SKM-1 (cell line): ENCODE data around the gene ESYT1.
A peak's percentile ranks its signal among the peaks of the same experiment; 100 is the strongest.
"Not testable (repeated sequence)": the region's sequence is repeated elsewhere in the genome, so short reads cannot be mapped to it uniquely, and the experiment has no call there.

Experiments used
- DNase-seq: peaks from one replicate; lab custom pipeline; 2025; ENCODE audit not compliant: unreplicated experiment; lab: John Stamatoyannopoulos, UW

ESYT1 gene

GRCh38 chr12:56155256-56155845 is 27.3 kb downstream of the ESYT1 start:
- DNase-seq: no peak

- DNase-seq: not testable (repeated sequence)
Measured at GRCh38 chr12:56156464-56157200, 28.6 kb downstream of the ESYT1 start.

- peak; percentile 50 for DNase-seq
Measured at GRCh38 chr12:56157201-56158028, 29.3 kb downstream of the ESYT1 start.

GRCh38 chr12:56158029-56158925 is 30.2 kb downstream of the ESYT1 start, which contains the start of gene MYL6:
Gene MYL6, plus strand, starts transcription at chr12:56158359. Its CDS starts 43 bp downstream, at chr12:56158402.
- peak; percentile 69 for DNase-seq

- no peak for DNase-seq
Measured at GRCh38 chr12:56158926-56159461, 30.9 kb downstream of the ESYT1 start.

DNA sequence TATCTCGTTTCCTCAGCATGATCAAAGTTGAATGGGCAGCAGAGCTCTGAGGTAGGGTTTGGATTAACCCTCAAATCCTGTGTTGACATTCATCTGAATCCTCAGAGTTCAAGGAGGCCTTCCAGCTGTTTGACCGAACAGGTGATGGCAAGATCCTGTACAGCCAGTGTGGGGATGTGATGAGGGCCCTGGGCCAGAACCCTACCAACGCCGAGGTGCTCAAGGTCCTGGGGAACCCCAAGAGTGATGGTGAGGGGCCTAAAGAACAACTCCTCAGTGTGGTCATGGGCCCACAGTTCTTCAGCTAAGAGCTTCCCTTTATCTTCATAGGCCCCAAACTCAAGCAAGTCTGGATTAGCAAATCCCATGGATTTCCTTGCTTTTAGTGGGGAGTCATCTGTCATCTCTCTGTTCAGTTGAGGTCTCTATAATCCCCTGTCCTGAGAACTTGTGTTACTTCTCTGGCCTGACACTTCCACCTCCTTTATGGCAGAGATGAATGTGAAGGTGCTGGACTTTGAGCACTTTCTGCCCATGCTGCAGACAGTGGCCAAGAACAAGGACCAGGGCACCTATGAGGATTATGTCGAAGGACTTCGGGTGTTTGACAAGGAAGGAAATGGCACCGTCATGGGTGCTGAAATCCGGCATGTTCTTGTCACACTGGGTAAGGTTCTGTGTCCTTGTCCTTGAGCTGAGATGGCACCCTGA is 31.6 kb downstream of the ESYT1 start:
- DNase-seq: no peak

DNA sequence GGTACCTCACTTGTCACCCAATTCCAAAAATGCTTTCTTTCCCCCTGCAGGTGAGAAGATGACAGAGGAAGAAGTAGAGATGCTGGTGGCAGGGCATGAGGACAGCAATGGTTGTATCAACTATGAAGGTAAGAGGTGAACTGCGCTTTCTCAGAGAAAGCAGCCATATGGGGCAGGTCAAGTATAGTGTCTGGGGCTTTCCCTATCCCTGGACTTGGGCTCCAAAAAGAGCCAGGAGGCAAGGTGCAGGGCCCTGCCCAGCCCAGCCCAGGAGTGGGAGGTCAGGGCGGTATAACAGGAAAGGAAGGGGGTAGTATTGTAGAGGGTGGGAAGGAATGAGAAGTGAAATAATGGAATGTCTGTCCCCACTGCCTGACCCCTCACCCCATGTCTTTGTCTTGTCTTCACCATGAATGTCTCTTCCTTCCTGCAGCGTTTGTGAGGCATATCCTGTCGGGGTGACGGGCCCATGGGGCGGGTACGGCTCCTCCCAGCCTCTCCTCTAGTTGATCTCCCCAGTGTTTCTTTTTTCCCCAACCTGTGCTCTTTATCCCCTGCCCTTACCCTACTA is 32.2 kb downstream of the ESYT1 start:
- DNase-seq: no peak

GRCh38 chr12:56160894-56161689 is 33.0 kb downstream of the ESYT1 start:
- DNase-seq: no peak

DNA sequence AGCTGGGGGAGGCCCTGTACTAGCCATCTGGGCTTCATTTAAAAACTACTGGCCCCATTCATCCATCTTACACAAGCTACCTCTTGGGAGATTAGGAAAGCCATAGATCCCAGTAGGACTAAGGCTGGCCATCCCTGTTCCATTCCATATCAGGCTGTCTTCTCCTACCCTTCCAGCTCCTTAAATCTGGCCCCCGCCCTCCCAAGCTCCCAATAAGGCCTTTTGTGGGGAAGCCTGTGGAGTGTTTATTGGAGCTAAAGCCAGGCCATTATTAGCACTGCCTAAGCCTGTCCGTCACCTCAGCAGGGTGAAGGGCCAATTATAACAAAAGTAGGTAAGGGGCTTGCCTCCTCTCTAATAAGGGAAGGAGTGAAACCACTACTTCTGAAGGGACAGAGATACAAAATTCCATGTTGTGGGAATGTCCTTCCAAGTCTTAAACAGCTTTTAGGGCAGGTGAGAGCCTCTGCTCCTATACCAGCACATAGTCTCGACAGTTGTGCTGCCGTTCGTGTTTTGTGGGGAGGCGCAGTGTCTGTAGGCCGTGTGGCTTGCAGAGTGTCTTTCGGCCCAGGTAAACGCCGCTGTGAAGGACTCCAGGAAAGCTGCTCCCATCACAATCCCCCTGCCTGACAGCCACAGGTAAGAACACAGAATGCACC is 33.8 kb downstream of the ESYT1 start:
- no peak for DNase-seq

DNA sequence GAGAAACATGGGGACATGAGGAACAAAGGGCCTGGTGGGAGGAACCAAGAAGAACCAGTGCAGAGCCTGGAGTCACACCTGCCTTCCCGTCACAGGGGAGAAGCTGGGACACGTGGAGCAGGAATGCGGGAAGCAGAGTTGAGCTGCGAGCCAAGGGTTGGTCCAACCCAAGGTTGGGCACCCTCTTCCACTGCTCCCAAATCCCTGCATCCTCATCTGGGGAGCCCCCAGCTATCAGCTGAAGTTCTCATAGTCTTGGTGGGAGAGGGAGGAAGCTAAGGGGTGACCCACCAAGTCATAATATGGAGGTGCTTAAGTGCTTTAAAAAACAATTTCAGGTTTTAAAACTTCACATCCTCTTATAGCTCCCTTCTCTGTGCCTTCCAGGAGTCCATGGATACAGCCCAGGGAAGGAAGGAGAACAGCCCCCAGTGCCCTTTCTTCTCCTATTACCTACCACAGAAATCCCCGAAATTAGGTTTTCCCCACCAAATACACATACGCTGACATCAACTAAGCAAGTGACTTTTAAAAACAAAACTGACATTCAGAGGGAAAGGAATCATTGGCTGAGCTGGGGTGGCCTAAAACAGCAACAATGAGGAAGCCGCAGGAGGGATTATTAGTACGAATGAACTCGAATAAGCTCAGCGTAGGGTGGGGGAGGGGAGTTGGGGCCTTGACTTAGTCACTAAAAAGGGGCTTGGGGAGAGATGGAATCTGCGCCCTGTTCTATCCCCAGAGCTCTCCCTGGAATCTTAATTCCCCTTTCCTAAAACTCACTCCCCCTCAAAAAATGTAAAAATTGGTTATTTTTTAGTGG is 34.6 kb downstream of the ESYT1 start:
- no peak for DNase-seq

DNA sequence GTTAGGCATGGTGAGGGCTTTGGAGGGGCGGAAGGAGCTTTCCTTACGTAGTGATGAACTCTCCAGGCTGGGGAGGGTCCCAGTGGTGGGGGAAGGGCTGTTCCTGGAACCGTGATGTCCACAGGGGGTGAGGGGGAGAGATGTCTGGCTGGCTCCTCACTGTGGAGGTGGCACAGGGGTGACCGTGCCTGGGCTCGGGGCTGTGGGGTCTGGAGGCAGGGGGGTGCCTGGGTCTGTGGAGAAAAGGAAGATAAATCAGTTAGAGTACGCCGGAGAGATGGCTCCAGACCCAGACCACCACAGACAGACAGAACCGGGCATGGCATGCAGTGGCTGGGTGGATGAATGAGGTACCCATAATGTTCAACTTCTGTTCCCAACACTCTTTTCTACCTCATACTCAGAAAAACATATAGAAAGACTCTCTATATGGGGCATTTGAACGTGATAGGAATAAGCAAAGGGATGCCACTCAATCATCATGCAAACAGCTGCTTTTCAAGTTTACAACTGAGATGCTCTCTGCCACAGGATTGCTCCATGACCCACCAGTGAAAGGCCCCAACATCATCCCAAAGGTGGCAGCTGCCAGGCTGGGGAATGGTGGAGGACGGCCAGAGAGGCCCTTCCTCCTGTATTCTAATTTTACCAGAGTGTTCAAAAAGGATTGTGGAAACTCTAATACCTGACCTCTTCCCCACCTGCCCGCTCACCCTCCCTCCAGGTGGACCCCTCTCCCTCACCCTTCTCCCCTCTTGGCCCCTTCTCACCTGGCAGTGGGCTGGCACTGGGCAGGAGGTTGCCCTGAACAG is 35.7 kb downstream of the ESYT1 start:
- DNase-seq: no peak

GRCh38 chr12:56164345-56164729 is 36.3 kb downstream of the ESYT1 start:
- DNase-seq: no peak

- no peak for DNase-seq
Measured at GRCh38 chr12:56165369-56165768, 37.3 kb downstream of the ESYT1 start.

GRCh38 chr12:56169229-56169759 is 41.2 kb downstream of the ESYT1 start:
- no peak for DNase-seq

DNA sequence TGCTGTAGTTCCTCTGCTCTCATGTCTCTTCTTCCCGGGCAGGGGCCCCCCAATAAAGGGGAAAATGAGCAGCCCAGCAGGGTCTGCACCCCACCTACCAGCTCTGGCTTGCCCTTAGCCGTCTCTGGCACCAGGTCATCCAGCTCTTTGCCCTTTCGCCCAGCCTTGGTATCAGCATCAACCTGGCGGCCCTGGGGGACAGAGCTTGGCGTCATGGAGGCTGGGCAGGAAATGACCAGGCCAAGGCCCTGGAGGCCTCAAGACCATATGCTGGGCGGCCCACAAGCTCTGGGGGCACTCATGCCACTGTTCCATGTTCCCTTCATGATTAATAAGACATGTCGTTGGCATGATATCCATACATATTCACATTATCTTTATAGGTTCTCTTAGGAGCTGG is 44.8 kb downstream of the ESYT1 start:
- no peak for DNase-seq

GRCh38 chr12:56178347-56178746 is 50.3 kb downstream of the ESYT1 start:
- DNase-seq: no peak
